DND-41 (cell line): ENCODE measurements around the gene FRMPD1.

ENCODE experiments used
- ATAC-seq: fragments of 200-7000 bp; cut with Tn5 transposase; 3 replicates; pipeline ENCODE4 v1.9.1; 2021; ENCODE audit warnings: low read depth; ENCODE audit not compliant: insufficient read depth
- DNase-seq: peaks from one replicate; pipeline ENCODE4 v3.0.0-alpha.2; 2020
- H2AFZ ChIP-seq: 2 replicates; pipeline ENCODE4 v1.6.0; 2012; ENCODE audit warnings: low read depth, low read length
- H3K27ac ChIP-seq: 2 replicates; pipeline ENCODE4 v1.5.1; 2012; ENCODE audit warnings: low read length, inconsistent platforms
- H3K27me3 ChIP-seq: fragments of 200-600 bp; sonication (generic); 2 replicates; pipeline ENCODE4 v1.6.0; 2012; ENCODE audit warnings: low read length, mild to moderate bottlenecking, inconsistent platforms; ENCODE audit not compliant: insufficient read depth, poor library complexity
- H3K36me3 ChIP-seq: 2 replicates; pipeline ENCODE4 v1.5.1; 2012; ENCODE audit warnings: low read length, inconsistent platforms; ENCODE audit not compliant: insufficient read depth
- H3K4me1 ChIP-seq: 2 replicates; pipeline ENCODE4 v1.5.1; 2012; ENCODE audit warnings: mild to moderate bottlenecking, low read length; ENCODE audit not compliant: insufficient read depth
- H3K4me2 ChIP-seq: 2 replicates; pipeline ENCODE4 v1.6.0; 2012; ENCODE audit warnings: mild to moderate bottlenecking, moderate library complexity, low read length, inconsistent platforms; ENCODE audit not compliant: insufficient read depth
- H3K4me3 ChIP-seq, 2 experiments: fragments of 200-600 bp in 1 of 2; shearing (Covaris generic) in 1 of 2; 2 replicates each; pipeline ENCODE4 v1.5.1; 2012 to 2016; ENCODE audit warnings: inconsistent platforms in 2 of 2, low read length in 2 of 2, mild to moderate bottlenecking in 2 of 2, low read depth in 1 of 2, moderate library complexity in 1 of 2
- H3K79me2 ChIP-seq: 2 replicates; pipeline ENCODE4 v1.6.0; 2012; ENCODE audit warnings: low read length, inconsistent platforms; ENCODE audit not compliant: insufficient read depth
- H3K9ac ChIP-seq: 2 replicates; pipeline ENCODE4 v1.6.0; 2012; ENCODE audit warnings: low read depth, mild to moderate bottlenecking, inconsistent platforms, low read length, moderate library complexity
- H3K9me3 ChIP-seq: 2 replicates; pipeline ENCODE4 v1.5.1; 2012; ENCODE audit warnings: low read length, moderate library complexity, mild to moderate bottlenecking, inconsistent platforms; ENCODE audit not compliant: insufficient read depth, severe bottlenecking
- H4K20me1 ChIP-seq: 2 replicates; pipeline ENCODE4 v1.6.0; 2012; ENCODE audit warnings: low read length; ENCODE audit not compliant: insufficient read depth
- CTCF ChIP-seq: IDR thresholded peaks from 2 replicates; pipeline ENCODE4 v1.5.1; 2012; ENCODE audit warnings: borderline replicate concordance, low read length, moderate library complexity, mild to moderate bottlenecking; ENCODE audit not compliant: poor library complexity, severe bottlenecking; ENCODE audit errors: extremely low read depth
- EZH2 ChIP-seq: IDR thresholded peaks from 3 replicates; pipeline ENCODE4 v1.6.1; 2012; ENCODE audit warnings: borderline replicate concordance, low read depth, mild to moderate bottlenecking, moderate library complexity, low read length, inconsistent platforms; ENCODE audit not compliant: severe bottlenecking

The FRMPD1 gene

DNA sequence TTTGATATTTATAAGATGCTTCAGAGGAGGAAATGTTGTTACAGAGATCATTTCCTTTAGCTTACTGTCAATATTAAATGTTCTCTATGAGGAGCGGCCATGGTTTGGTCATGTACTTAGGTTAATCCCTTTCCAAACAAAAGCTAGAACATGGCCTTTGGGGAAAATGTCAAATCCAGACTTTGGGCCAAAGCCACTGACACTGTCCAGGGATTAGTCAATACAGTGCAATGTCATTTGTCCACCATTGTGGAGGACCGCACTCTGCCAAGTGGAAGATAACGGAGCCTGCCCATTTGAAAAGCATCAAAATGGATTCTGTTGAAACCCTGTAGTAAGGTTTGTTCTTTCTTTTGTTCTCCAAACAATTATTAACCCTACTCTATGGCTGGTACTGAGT lies 50.1 kb downstream of the FRMPD1 start:
- DNase-seq (no peak), ATAC-seq (no peak)
- Histone ChIP-seq H3K4me1 (no peaks in the 10 kb centered on the region), H2AFZ (no peak overlapping the region), H3K9me3 (no peaks in the 10 kb centered on the region), H3K36me3 (no peaks in the 10 kb centered on the region), H3K27ac (no peak overlapping the region), H3K27me3 (peaks cover 7% of the 10 kb centered on the region), H3K79me2 (no peaks in the 10 kb centered on the region), H3K4me3 (no peak overlapping the region), H3K4me2 (no peak overlapping the region), H3K9ac (no peak overlapping the region), H4K20me1 (no peaks in the 10 kb centered on the region)
- TF ChIP-seq CTCF (no peak), EZH2 (no peak)

GRCh38 chr9:37705787-37706186 lies 55.0 kb downstream of the FRMPD1 start:
- DNase-seq (no peak), ATAC-seq (no peak)
- Histone ChIP-seq H3K27me3 (peaks cover 17% of the 10 kb centered on the region), H3K36me3 (no peaks in the 10 kb centered on the region), H3K4me1 (no peaks in the 10 kb centered on the region), H3K4me2 (no peak overlapping the region), H3K9me3 (no peaks in the 10 kb centered on the region), H2AFZ (no peak overlapping the region), H3K79me2 (no peaks in the 10 kb centered on the region), H3K27ac (no peak overlapping the region), H3K4me3 (no peak overlapping the region), H4K20me1 (no peaks in the 10 kb centered on the region), H3K9ac (no peak overlapping the region)
- TF ChIP-seq CTCF (no peak), EZH2 (no peak)

DNA sequence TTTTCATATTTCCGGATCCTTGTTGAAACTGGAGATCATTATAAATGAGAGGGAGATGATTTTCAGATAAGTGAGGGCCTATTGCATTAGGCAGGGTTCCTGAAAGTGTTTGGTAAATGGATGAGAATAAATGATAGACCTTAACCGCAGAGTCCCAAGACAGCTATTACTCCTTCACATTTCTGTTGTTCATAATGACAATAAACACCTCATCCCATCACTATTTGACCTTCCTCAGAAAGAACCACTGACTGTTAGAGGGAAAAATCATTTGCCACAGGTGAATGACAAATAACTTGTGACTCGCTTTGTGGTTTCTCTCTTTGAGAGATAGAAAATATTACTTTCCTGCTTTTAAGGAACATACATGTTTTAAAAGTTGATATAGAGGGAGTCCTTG lies 55.5 kb downstream of the FRMPD1 start:
- Histone ChIP-seq H3K4me3 (no peak overlapping the region), H4K20me1 (no peaks in the 10 kb centered on the region), H2AFZ (no peak overlapping the region), H3K36me3 (no peaks in the 10 kb centered on the region), H3K79me2 (no peaks in the 10 kb centered on the region), H3K4me1 (no peaks in the 10 kb centered on the region), H3K4me2 (no peak overlapping the region), H3K27ac (no peak overlapping the region), H3K27me3 (peaks cover 17% of the 10 kb centered on the region), H3K9me3 (no peaks in the 10 kb centered on the region), H3K9ac (no peak overlapping the region)
- no peak for TF ChIP-seq EZH2
- TF ChIP-seq CTCF, result no peak
- DNase-seq (no peak), ATAC-seq (no peak)

DNA sequence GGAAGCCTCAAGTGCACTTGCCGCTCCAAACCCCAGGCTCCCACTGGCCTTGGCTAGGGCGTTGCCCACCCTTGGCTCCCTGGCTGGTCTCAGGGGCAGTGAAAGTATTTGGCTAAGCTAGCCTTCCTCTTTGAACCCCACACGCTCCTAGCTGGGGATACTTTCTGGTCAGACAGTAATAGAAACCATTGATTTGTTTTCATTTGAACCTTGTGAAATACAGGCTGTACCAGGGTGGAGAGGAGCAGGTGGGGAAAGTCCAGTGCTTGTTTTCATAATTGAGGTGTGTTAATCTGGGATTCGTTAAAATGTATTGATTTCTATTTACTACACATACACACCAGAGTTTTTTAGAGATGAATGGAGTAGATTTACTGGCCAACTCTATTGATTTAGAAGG lies 57.0 kb downstream of the FRMPD1 start:
- no peak overlapping the region for H3K4me3 ChIP-seq
- H4K20me1 ChIP-seq, result no peaks in the 10 kb centered on the region
- H3K9me3 ChIP-seq, result no peaks in the 10 kb centered on the region
- H2AFZ ChIP-seq, result no peak overlapping the region
- H3K36me3 ChIP-seq, result no peaks in the 10 kb centered on the region
- DNase-seq (no peak), ATAC-seq (no peak)
- H3K9ac ChIP-seq, result no peak overlapping the region
- H3K79me2 ChIP-seq, result no peaks in the 10 kb centered on the region
- H3K27me3 ChIP-seq, result peaks cover 12% of the 10 kb centered on the region
- no peak for TF ChIP-seq EZH2
- TF ChIP-seq CTCF, result no peak
- no peak overlapping the region for H3K4me2 ChIP-seq
- no peaks in the 10 kb centered on the region for H3K4me1 ChIP-seq
- no peak overlapping the region for H3K27ac ChIP-seq
